Measurements from ENCODE around the gene RXRA. TPM values are rescaled to one million over a fixed set of nuclear protein-coding genes. Genes with fewer than 3 reads are reported as not detected.

Gene RXRA
- total and polyA plus RNA-seq, 2 donors (not counting 1 experiment from before 2014, with no cell fraction given), result 2.6 to 6.8 TPM

DNA sequence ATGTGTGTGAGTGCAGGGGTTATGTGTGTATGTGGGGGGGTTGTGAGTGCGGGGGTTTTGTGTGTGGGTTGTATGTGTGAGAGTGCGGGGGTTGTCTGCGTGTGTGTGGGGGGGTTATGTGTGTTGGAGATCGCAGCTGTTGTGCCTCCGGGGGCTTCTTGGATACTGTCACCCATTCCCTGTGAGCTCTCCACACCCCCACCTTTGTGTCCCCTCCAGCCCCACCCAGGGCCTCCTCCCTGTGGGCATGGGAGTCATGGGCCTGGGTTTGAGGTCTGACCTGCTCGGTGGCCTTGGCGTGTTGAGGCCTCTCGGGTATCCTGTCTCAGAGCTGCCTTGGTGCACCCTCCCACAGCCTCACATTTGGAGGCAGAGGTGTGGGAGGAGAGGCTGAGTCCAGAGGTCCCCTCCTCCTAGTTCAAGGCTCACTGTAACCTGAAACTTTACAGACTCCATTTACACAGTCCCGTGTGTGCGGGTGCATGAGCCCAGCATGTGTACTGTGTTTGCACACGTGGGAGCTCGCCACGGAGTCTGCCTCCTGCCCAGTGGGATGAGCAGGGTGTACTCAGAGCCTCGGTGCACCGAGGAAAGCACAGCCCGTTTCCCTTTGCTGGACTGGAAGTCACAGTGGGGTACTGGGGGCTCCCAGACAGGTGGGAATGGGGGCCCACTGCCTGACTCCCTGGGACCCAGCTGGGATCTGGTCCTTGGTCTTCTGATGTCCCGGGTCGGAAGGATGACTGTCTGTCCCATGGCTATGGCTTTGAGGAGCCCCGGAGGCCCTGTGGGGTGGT, 43.4 kb downstream of the RXRA start:
- H3K9ac ChIP-seq (ENCODE audit: low read length), result no peak overlapping the region
- H3K4me1 ChIP-seq (ENCODE audit: control insufficient read depth in 2 of 2, insufficient read depth in 2 of 2, low read length in 2 of 2), result peaks cover 4 to 17% of the 10 kb centered on the region in 2 donors

DNA sequence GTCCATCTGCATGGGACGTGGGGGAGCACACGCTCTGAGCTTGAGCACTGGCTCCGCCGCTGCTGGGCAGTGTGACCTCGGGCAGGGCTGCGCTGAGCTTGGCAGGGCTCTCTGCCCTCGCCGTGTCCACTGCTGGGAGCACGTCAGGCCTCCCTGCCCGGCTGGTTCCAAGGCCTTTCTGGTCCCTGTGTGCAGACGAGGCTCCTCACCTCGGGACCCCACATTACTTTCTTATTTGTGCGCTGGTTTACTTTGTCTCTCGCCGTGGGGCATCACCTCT, 43.9 kb downstream of the RXRA start:
- H2AFZ ChIP-seq (ENCODE audit: insufficient read depth, low read depth, low read length, poor library complexity, severe bottlenecking), result no peak overlapping the region
- H3K27me3 ChIP-seq (replicated peaks in 1 of 4; ENCODE audit: control extremely low read depth in 1 of 4, control insufficient read depth in 3 of 4, insufficient read depth in 4 of 4, low read length in 3 of 4), result no peaks in the 10 kb centered on the region
- peaks cover 7% of the 10 kb centered on the region for H3K4me1 Mint-ChIP-seq
- intact Hi-C loops (cut with micrococcal nuclease), result no loop called here
- 96% methylated on average over 15 of the region's 15 CpGs for WGBS (ENCODE audit: insufficient coverage)
- H3K36me3 ChIP-seq (replicated peaks in 1 of 2; ENCODE audit: control extremely low read depth in 1 of 2, control insufficient read depth in 1 of 2, extremely low read depth in 1 of 2, insufficient read depth in 2 of 2, low read length in 1 of 2), result no peaks in the 10 kb centered on the region
- H3K27me3 Mint-ChIP-seq, result no peaks in the 10 kb centered on the region
- H3K4me3 ChIP-seq (ENCODE audit: control extremely low read depth in 1 of 5, extremely low read depth in 1 of 5, insufficient read depth in 1 of 5, low read depth in 2 of 5, low read length in 4 of 5), result no peak overlapping the region
- peaks cover 4 to 19% of the 10 kb centered on the region in 2 donors for H3K4me1 ChIP-seq (ENCODE audit: control insufficient read depth in 2 of 2, insufficient read depth in 2 of 2, low read length in 2 of 2)
- no peak for ATAC-seq (ENCODE audit: low read depth)
- H3K4me2 ChIP-seq (replicated peaks; ENCODE audit: low read depth, low read length, poor library complexity, severe bottlenecking), result no peak overlapping the region
- no peak overlapping the region for H3K9ac ChIP-seq (ENCODE audit: low read length)
- ChIA-PET POLR2A (no interaction called here), CTCF (no interaction called here)
- TF ChIP-seq, protein P1, sequence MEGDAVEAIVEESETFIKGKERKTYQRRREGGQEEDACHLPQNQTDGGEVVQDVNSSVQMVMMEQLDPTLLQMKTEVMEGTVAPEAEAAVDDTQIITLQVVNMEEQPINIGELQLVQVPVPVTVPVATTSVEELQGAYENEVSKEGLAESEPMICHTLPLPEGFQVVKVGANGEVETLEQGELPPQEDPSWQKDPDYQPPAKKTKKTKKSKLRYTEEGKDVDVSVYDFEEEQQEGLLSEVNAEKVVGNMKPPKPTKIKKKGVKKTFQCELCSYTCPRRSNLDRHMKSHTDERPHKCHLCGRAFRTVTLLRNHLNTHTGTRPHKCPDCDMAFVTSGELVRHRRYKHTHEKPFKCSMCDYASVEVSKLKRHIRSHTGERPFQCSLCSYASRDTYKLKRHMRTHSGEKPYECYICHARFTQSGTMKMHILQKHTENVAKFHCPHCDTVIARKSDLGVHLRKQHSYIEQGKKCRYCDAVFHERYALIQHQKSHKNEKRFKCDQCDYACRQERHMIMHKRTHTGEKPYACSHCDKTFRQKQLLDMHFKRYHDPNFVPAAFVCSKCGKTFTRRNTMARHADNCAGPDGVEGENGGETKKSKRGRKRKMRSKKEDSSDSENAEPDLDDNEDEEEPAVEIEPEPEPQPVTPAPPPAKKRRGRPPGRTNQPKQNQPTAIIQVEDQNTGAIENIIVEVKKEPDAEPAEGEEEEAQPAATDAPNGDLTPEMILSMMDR (IDR thresholded peaks at IDR 0.05), result no peak
- TF ChIP-seq EZH2 (IDR thresholded peaks at IDR 0.05; ENCODE audit: borderline replicate concordance, insufficient read depth, low read depth, low read length, poor library complexity, severe bottlenecking), result no peak
- H3K4me3 Mint-ChIP-seq, result no peak overlapping the region
- no peaks in the 10 kb centered on the region for H3K9me3 ChIP-seq (ENCODE audit: control extremely low read depth in 1 of 3, control insufficient read depth in 2 of 3, insufficient read depth in 1 of 3, low read length in 2 of 3)
- no peak overlapping the region for H3K27ac ChIP-seq (ENCODE audit: low read length in 2 of 2)
- no peak for DNase-seq
- H3K9me3 Mint-ChIP-seq (ENCODE audit: insufficient read depth), result no peaks in the 10 kb centered on the region
- no peaks in the 10 kb centered on the region for H4K20me1 ChIP-seq (ENCODE audit: control insufficient read depth, insufficient read depth, low read length, poor library complexity, severe bottlenecking)
- no peak overlapping the region for H3K27ac Mint-ChIP-seq
- H3K79me2 ChIP-seq (ENCODE audit: control insufficient read depth, insufficient read depth, low read length), result peaks cover 9% of the 10 kb centered on the region

More for the DNA sequence above, 43.4 kb downstream of the RXRA start:
- intact Hi-C loops (cut with micrococcal nuclease), result no loop called here
- no peak overlapping the region for H3K4me3 ChIP-seq (ENCODE audit: control extremely low read depth in 1 of 5, extremely low read depth in 1 of 5, insufficient read depth in 1 of 5, low read depth in 2 of 5, low read length in 4 of 5)
- no peaks in the 10 kb centered on the region for H3K36me3 ChIP-seq (replicated peaks in 1 of 2; ENCODE audit: control extremely low read depth in 1 of 2, control insufficient read depth in 1 of 2, extremely low read depth in 1 of 2, insufficient read depth in 2 of 2, low read length in 1 of 2)
- no peak for TF ChIP-seq EZH2 (IDR thresholded peaks at IDR 0.05; ENCODE audit: borderline replicate concordance, insufficient read depth, low read depth, low read length, poor library complexity, severe bottlenecking)
- TF ChIP-seq, protein P1 (IDR thresholded peaks at IDR 0.05), result no peak
- no peak overlapping the region for H3K27ac ChIP-seq (ENCODE audit: low read length in 2 of 2)
- H3K4me1 Mint-ChIP-seq, result peaks cover 3% of the 10 kb centered on the region
- no peaks in the 10 kb centered on the region for H3K27me3 Mint-ChIP-seq
- H3K4me2 ChIP-seq (replicated peaks; ENCODE audit: low read depth, low read length, poor library complexity, severe bottlenecking), result no peak overlapping the region
- ChIA-PET CTCF (no interaction called here), POLR2A (no interaction called here)
- H3K27me3 ChIP-seq (replicated peaks in 1 of 4; ENCODE audit: control extremely low read depth in 1 of 4, control insufficient read depth in 3 of 4, insufficient read depth in 4 of 4, low read length in 3 of 4), result no peaks in the 10 kb centered on the region
- no peak overlapping the region for H3K27ac Mint-ChIP-seq
- WGBS (ENCODE audit: insufficient coverage), result 88% methylated on average over 14 of the region's 19 CpGs
- no peak for ATAC-seq (ENCODE audit: low read depth)
- H2AFZ ChIP-seq (ENCODE audit: insufficient read depth, low read depth, low read length, poor library complexity, severe bottlenecking), result no peak overlapping the region
- no peak for DNase-seq
- H3K79me2 ChIP-seq (ENCODE audit: control insufficient read depth, insufficient read depth, low read length), result peaks cover 9% of the 10 kb centered on the region
- H3K9me3 ChIP-seq (ENCODE audit: control extremely low read depth in 1 of 3, control insufficient read depth in 2 of 3, insufficient read depth in 1 of 3, low read length in 2 of 3), result no peaks in the 10 kb centered on the region
- H3K4me3 Mint-ChIP-seq, result no peak overlapping the region
- no peaks in the 10 kb centered on the region for H3K9me3 Mint-ChIP-seq (ENCODE audit: insufficient read depth)
- H4K20me1 ChIP-seq (ENCODE audit: control insufficient read depth, insufficient read depth, low read length, poor library complexity, severe bottlenecking), result no peaks in the 10 kb centered on the region
